ENCODE results near the gene PLA2G4E. TPM values are rescaled to one million over a fixed set of nuclear protein-coding genes. Genes with fewer than 3 reads are reported as not detected.

The PLA2G4E gene
- total RNA-seq, 1 donor from 2014 or later: 0.52 TPM

DNA sequence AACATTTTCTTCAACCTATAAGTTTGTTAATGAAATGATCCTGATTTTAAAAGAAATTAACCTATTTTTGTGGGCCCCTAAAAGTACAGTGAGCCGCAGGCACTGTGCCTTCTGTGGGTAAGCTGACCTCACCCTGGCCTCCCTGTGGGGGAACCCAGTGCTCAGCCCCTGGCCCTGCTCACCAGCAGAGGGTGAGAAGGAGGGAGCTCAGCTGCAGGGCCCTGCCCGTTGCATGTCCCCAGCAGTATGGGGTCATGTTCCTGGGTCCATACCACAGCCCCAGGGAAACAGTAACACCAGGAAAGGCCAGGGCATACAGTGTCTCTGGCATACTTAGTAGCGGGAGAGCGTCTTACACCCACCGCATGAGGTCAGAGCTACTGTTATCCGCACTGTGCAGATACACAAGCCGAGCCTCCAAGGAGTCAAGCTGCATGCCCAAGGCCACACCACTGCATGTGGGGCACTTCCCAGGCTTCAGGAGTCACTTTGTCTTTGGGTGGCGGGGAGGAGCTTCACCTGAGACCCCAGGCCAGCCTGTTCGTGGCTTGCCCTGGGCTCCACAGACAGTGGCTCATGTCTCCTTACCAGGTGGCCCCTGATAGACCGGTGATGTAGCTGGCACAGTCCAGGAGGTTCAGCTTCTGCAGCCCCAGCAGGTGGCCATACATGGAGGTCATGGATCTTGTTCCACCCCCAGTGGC lies 25.9 kb downstream of the PLA2G4E start:
- Histone ChIP-seq H3K36me3 (ENCODE audit: control insufficient read depth in 3 of 3, insufficient read depth in 3 of 3, low read length in 3 of 3) (no peaks in the 10 kb centered on the region), H3K4me3 (ENCODE audit: low read length in 3 of 3) (peak overlapping the region in 1 of 3 donors; percentile 41), H3K9ac (ENCODE audit: low read depth in 1 of 3, low read length in 3 of 3) (peak overlapping the region in 1 of 3 donors; percentile 25), H3K27me3 (ENCODE audit: control insufficient read depth in 3 of 3, insufficient read depth in 3 of 3, low read length in 3 of 3) (peaks cover 0 to 2% (median 0%) of the 10 kb centered on the region in 3 donors), H3K9me3 (ENCODE audit: control insufficient read depth in 3 of 3, low read length in 3 of 3) (no peaks in the 10 kb centered on the region), H3K4me1 (ENCODE audit: control insufficient read depth in 3 of 3, insufficient read depth in 3 of 3, low read length in 3 of 3) (peaks cover 8 to 13% (median 12%) of the 10 kb centered on the region in 3 donors), H3K27ac (ENCODE audit: low read depth, low read length) (peak overlapping the region; percentile 41)

DNA sequence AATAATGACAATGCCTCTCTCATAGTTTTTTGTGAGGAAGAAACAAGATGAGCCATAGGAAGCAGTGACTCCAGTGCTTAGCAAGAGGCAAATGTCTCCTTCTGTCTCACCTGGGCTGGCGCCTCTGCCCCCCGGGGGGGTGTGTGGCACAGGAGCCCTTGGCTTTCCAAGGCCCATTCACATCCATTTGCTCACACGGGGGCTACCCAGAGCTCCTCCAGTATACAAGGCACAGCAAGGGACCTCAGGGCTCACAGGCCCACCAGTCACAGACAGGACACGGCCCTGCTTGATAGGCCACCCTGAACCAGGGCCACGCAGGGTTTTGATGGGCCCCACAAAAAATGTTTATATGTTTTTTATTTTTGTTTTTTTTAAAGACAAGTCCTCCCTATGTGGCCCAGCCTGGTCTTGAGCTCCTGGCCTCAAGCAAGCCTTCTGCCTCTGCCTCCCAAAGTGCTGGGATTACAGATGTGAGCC lies 26.6 kb downstream of the PLA2G4E start:
- H3K4me3 ChIP-seq (ENCODE audit: low read length in 3 of 3): no peak overlapping the region
- H3K9ac ChIP-seq (ENCODE audit: low read depth in 1 of 3, low read length in 3 of 3): no peak overlapping the region
- H3K27ac ChIP-seq (ENCODE audit: low read depth, low read length): no peak overlapping the region
- H3K36me3 ChIP-seq (ENCODE audit: control insufficient read depth in 3 of 3, insufficient read depth in 3 of 3, low read length in 3 of 3): no peaks in the 10 kb centered on the region
- H3K4me1 ChIP-seq (ENCODE audit: control insufficient read depth in 3 of 3, insufficient read depth in 3 of 3, low read length in 3 of 3): peaks cover 8 to 13% (median 12%) of the 10 kb centered on the region in 3 donors
- no peaks in the 10 kb centered on the region for H3K9me3 ChIP-seq (ENCODE audit: control insufficient read depth in 3 of 3, low read length in 3 of 3)
- H3K27me3 ChIP-seq (ENCODE audit: control insufficient read depth in 3 of 3, insufficient read depth in 3 of 3, low read length in 3 of 3): peaks cover 0 to 2% (median 0%) of the 10 kb centered on the region in 3 donors

DNA sequence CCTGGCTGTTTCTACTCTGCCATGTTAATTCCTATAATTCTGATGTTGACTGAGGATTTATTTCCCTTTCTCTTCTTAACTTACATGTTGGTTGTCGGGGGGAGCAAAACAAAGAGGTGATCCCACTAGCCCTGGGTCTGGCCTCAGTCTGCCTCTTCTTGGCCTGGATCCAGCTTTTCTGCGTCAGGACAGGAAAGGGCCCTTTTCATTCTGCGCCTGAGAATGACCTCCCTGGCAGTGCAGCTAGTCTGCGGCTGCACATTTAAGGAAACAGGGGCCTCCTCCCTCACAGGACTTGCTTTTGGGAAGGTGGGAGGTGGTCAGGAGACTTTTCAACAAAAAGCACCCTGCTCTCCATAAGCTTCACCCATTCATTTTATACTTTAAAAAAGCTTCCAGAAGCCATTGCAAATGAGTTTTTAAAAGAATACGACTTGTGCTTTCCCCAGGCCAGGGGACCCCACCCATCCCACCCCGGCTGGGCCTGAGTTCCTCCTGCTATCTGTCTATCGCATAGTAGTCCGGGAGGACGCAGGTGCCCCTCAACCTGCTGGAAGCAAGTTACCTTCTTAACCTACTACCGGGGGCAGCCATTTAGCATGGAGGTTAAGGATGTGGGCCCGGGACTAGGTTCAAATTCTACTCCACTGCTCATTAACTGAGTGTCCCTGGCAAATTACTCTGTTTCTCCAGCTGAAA lies 27.2 kb downstream of the PLA2G4E start:
- H3K36me3 ChIP-seq (ENCODE audit: control insufficient read depth in 3 of 3, insufficient read depth in 3 of 3, low read length in 3 of 3): no peaks in the 10 kb centered on the region
- no peak overlapping the region for H3K4me3 ChIP-seq (ENCODE audit: low read length in 3 of 3)
- H3K27me3 ChIP-seq (ENCODE audit: control insufficient read depth in 3 of 3, insufficient read depth in 3 of 3, low read length in 3 of 3): peaks cover 0 to 2% (median 0%) of the 10 kb centered on the region in 3 donors
- no peak overlapping the region for H3K27ac ChIP-seq (ENCODE audit: low read depth, low read length)
- peaks cover 8 to 13% (median 12%) of the 10 kb centered on the region in 3 donors for H3K4me1 ChIP-seq (ENCODE audit: control insufficient read depth in 3 of 3, insufficient read depth in 3 of 3, low read length in 3 of 3)
- H3K9ac ChIP-seq (ENCODE audit: low read depth in 1 of 3, low read length in 3 of 3): peak overlapping the region in 1 of 3 donors; percentile 7
- H3K9me3 ChIP-seq (ENCODE audit: control insufficient read depth in 3 of 3, low read length in 3 of 3): no peaks in the 10 kb centered on the region

DNA sequence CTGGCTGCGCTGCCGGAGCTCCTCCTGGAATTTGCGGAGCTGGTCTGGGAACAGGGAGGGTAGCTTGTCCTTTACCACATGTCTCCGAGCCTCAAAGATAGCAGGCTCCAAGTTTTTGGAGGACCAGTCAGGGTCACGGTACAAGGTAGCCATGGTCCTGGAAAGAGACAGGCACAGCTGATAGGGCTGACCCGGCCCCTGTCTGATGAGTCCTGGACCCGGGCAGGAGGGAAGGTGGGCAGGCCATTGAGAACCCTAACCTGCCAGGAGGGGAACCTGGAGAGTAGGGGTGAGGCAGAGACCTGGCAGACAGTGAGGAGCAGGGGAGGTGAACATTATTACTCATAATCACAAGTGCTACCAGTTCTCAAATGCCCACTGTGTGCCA lies 28.0 kb downstream of the PLA2G4E start:
- Histone ChIP-seq H3K4me1 (ENCODE audit: control insufficient read depth in 3 of 3, insufficient read depth in 3 of 3, low read length in 3 of 3) (peaks cover 8 to 13% (median 12%) of the 10 kb centered on the region in 3 donors), H3K4me3 (ENCODE audit: low read length in 3 of 3) (no peak overlapping the region), H3K27me3 (ENCODE audit: control insufficient read depth in 3 of 3, insufficient read depth in 3 of 3, low read length in 3 of 3) (no peaks in the 10 kb centered on the region), H3K9me3 (ENCODE audit: control insufficient read depth in 3 of 3, low read length in 3 of 3) (no peaks in the 10 kb centered on the region), H3K27ac (ENCODE audit: low read depth, low read length) (no peak overlapping the region), H3K9ac (ENCODE audit: low read depth in 1 of 3, low read length in 3 of 3) (no peak overlapping the region), H3K36me3 (ENCODE audit: control insufficient read depth in 3 of 3, insufficient read depth in 3 of 3, low read length in 3 of 3) (no peaks in the 10 kb centered on the region)

DNA sequence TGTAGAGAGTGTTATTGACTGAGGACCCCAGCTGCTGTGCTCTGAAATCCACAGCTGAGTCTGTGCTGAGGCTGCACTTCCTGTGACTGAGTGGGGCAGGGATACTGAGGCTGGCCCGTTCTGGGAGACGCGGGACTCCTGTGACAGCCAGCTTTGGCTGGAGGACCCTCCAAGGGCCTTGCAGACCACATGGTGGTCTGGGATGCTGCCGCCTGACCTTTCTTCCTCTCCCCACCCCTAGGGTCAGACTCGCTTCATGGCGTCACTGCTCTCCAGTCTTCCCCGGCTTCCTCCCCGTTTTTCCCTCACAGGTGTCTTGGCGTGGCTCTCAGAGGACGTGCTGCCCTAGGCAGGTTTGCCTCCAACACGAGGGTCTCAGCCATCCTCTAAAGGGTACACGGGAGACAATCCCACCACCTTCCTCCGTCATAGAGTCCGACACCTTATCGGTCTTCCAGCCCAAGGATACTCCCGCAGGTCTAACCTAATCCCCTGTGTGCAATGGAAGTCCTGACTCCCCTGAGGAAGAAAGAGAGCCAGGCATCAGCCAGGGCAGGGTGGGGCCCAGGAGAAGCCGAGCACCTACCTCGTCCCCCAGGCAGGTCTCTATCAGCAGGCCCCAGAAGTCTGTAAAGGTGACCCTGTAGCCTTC lies 28.6 kb downstream of the PLA2G4E start:
- Histone ChIP-seq H3K4me1 (ENCODE audit: control insufficient read depth in 3 of 3, insufficient read depth in 3 of 3, low read length in 3 of 3) (peaks cover 8 to 13% (median 12%) of the 10 kb centered on the region in 3 donors), H3K27ac (ENCODE audit: low read depth, low read length) (no peak overlapping the region), H3K9me3 (ENCODE audit: control insufficient read depth in 3 of 3, low read length in 3 of 3) (no peaks in the 10 kb centered on the region), H3K27me3 (ENCODE audit: control insufficient read depth in 3 of 3, insufficient read depth in 3 of 3, low read length in 3 of 3) (no peaks in the 10 kb centered on the region), H3K36me3 (ENCODE audit: control insufficient read depth in 3 of 3, insufficient read depth in 3 of 3, low read length in 3 of 3) (no peaks in the 10 kb centered on the region), H3K4me3 (ENCODE audit: low read length in 3 of 3) (no peak overlapping the region), H3K9ac (ENCODE audit: low read depth in 1 of 3, low read length in 3 of 3) (no peak overlapping the region)

DNA sequence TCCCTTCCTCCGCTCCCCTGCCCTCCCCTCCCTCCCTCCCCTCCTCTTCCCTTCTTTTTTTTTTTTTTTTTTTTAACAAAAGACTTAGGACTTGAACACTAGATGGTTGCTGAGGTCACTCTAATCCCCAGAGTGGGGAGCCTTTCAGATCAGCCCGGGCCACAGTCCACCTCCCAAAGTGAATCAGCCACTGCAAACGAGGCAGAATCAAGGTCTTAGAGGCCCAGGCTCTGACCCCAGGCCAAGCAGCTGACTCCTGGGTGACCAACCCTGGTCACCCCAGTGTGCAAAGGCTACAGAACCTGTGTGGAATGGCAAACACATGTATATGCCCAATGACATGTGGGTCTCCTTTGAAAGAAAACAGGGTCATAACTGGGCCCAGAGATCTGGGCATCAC lies 30.2 kb downstream of the PLA2G4E start:
- H3K4me1 ChIP-seq (ENCODE audit: control insufficient read depth in 3 of 3, insufficient read depth in 3 of 3, low read length in 3 of 3): peaks cover 7 to 11% (median 10%) of the 10 kb centered on the region in 3 donors
- H3K27me3 ChIP-seq (ENCODE audit: control insufficient read depth in 3 of 3, insufficient read depth in 3 of 3, low read length in 3 of 3): no peaks in the 10 kb centered on the region

DNA sequence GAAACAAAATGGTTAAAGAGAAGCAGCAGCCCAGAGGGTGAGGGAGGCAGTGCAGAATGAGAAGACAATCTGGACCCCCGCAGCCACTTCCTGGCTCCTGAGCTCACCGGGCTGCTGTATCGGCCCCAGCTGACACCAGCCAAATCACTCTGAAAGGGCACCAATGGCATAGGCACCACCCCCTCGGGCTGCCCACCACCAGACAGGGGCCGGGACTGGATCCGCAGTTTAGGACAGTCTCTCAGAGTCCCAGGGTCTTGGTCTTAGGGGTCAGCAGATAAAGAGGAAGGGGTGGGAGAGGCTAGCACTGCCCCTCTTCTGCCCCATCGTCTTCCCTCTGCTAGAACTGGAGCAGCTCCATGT lies 30.6 kb downstream of the PLA2G4E start:
- Histone ChIP-seq H3K9ac (ENCODE audit: low read depth in 1 of 3, low read length in 3 of 3) (no peak overlapping the region), H3K27me3 (ENCODE audit: control insufficient read depth in 3 of 3, insufficient read depth in 3 of 3, low read length in 3 of 3) (no peaks in the 10 kb centered on the region), H3K9me3 (ENCODE audit: control insufficient read depth in 3 of 3, low read length in 3 of 3) (no peaks in the 10 kb centered on the region), H3K36me3 (ENCODE audit: control insufficient read depth in 3 of 3, insufficient read depth in 3 of 3, low read length in 3 of 3) (no peaks in the 10 kb centered on the region), H3K4me3 (ENCODE audit: low read length in 3 of 3) (no peak overlapping the region), H3K4me1 (ENCODE audit: control insufficient read depth in 3 of 3, insufficient read depth in 3 of 3, low read length in 3 of 3) (peaks cover 3 to 6% (median 5%) of the 10 kb centered on the region in 3 donors), H3K27ac (ENCODE audit: low read depth, low read length) (no peak overlapping the region)

More for the DNA sequence above, 30.2 kb downstream of the PLA2G4E start:
- Histone ChIP-seq H3K9me3 (ENCODE audit: control insufficient read depth in 3 of 3, low read length in 3 of 3) (no peaks in the 10 kb centered on the region), H3K9ac (ENCODE audit: low read depth in 1 of 3, low read length in 3 of 3) (no peak overlapping the region), H3K27ac (ENCODE audit: low read depth, low read length) (no peak overlapping the region), H3K4me3 (ENCODE audit: low read length in 3 of 3) (no peak overlapping the region), H3K36me3 (ENCODE audit: control insufficient read depth in 3 of 3, insufficient read depth in 3 of 3, low read length in 3 of 3) (no peaks in the 10 kb centered on the region)

DNA sequence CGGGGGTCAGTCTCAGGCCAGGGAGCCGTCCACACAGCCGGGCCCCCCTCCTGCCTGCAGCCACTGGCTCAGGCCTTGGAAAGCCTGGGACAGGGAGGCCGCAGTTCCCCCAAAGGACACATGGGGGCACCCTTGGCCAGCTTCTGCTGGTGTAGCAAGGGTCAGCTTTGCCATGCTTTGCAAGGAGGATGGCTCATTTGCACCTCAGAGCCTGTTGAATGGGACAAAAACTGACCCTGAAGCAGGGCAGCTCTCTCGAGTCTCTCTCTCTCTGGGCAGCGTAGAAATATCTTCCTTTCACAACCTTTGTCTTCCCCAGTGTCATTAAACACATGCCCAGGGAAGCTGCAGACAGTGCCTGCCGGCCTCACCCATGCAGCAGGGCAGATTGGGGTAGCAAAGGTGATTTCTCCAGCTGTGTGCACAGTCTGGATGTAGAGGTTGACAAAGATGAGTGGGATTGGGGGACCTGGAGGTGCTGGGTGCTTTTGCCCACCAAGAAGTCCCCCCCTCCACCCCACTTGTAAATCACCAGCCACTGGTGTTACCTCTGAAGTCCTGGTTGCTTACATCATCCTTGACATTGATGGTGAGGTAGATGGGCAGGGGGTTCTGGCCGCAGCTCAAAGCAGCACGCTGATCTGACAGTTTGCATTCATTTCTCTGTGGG lies 31.1 kb downstream of the PLA2G4E start:
- no peak overlapping the region for H3K27ac ChIP-seq (ENCODE audit: low read depth, low read length)
- no peak overlapping the region for H3K9ac ChIP-seq (ENCODE audit: low read depth in 1 of 3, low read length in 3 of 3)
- peaks cover 0 to under 1% (median 0%) of the 10 kb centered on the region in 3 donors for H3K4me1 ChIP-seq (ENCODE audit: control insufficient read depth in 3 of 3, insufficient read depth in 3 of 3, low read length in 3 of 3)
- H3K36me3 ChIP-seq (ENCODE audit: control insufficient read depth in 3 of 3, insufficient read depth in 3 of 3, low read length in 3 of 3): no peaks in the 10 kb centered on the region
- no peaks in the 10 kb centered on the region for H3K27me3 ChIP-seq (ENCODE audit: control insufficient read depth in 3 of 3, insufficient read depth in 3 of 3, low read length in 3 of 3)
- no peak overlapping the region for H3K4me3 ChIP-seq (ENCODE audit: low read length in 3 of 3)
- H3K9me3 ChIP-seq (ENCODE audit: control insufficient read depth in 3 of 3, low read length in 3 of 3): no peaks in the 10 kb centered on the region

DNA sequence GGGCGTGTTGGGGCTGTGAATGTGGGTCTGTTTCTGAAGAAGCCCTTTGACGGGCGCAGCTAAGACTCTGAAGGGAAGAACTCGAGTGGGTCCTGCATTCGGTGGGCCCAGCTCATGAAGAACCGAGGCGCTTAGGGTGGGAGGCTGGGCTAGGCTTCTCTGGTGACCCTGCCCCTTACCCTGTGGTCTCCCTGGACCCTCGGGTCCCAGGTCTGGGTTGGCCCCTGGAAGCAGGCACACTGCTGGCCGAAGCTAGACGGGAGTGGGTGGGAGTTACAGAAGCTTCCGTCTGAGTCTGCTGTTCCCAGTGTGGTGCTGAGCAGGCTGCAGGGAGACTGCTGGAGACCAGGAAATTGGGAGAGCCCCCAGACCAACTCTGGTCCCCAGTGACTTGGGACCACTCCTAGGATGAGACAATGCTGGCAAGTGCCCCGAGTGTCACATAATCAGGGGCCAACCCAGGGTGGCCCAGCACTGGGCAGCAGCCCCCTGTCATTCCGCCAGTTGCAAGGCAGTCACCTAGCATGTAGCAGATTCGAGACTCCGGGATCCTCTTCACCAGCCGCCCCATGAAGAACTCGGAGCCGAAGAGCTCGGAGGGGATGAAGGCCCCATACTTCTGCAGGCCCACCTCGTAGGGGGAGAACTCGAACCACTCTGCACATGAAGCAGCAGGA lies 31.8 kb downstream of the PLA2G4E start:
- H3K4me1 ChIP-seq (ENCODE audit: control insufficient read depth in 3 of 3, insufficient read depth in 3 of 3, low read length in 3 of 3): no peaks in the 10 kb centered on the region
- no peaks in the 10 kb centered on the region for H3K9me3 ChIP-seq (ENCODE audit: control insufficient read depth in 3 of 3, low read length in 3 of 3)
- no peaks in the 10 kb centered on the region for H3K36me3 ChIP-seq (ENCODE audit: control insufficient read depth in 3 of 3, insufficient read depth in 3 of 3, low read length in 3 of 3)
- H3K4me3 ChIP-seq (ENCODE audit: low read length in 3 of 3): no peak overlapping the region
- H3K27me3 ChIP-seq (ENCODE audit: control insufficient read depth in 3 of 3, insufficient read depth in 3 of 3, low read length in 3 of 3): no peaks in the 10 kb centered on the region
- H3K27ac ChIP-seq (ENCODE audit: low read depth, low read length): no peak overlapping the region
- H3K9ac ChIP-seq (ENCODE audit: low read depth in 1 of 3, low read length in 3 of 3): no peak overlapping the region
